AG04449 (cell line): ENCODE data around the gene TMOD4.
"Not testable (repeated sequence)": the region's sequence is repeated elsewhere in the genome, so short reads cannot be mapped to it uniquely, and the experiment has no call there.

ENCODE experiments used
- CTCF ChIA-PET: fragments of 350-600 bp; formaldehyde crosslinking; extraction: SDS; loops from one replicate; lab custom pipeline; 2021; ENCODE audit warnings: antibody characterized with exemption; lab: Yijun Ruan, JAX
- POLR2A ChIA-PET: fragments of 400-600, 350-600 bp; formaldehyde crosslinking; extraction: SDS; loops from one replicate; lab custom pipeline; 2020; ENCODE audit warnings: antibody characterized with exemption, inconsistent platforms; lab: Yijun Ruan, JAX
- DNase-seq: peaks from one replicate; pipeline ENCODE4 v3.0.0-alpha.2; 2010; ENCODE audit warnings: low read depth, low spot score
- H3K4me3 ChIP-seq: 2 replicates; pipeline ENCODE4 v1.5.1; 2011; ENCODE audit warnings: low read depth, mild to moderate bottlenecking, control low read depth, low read length
- TF ChIP-seq, protein P1 (sequence below): IDR thresholded peaks from one replicate; pipeline ENCODE4 v1.5.1; 2011; ENCODE audit warnings: mild to moderate bottlenecking, moderate library complexity, low read length, control low read depth, inconsistent platforms; ENCODE audit not compliant: insufficient read depth; ENCODE audit errors: missing control alignments

Gene TMOD4

DNA sequence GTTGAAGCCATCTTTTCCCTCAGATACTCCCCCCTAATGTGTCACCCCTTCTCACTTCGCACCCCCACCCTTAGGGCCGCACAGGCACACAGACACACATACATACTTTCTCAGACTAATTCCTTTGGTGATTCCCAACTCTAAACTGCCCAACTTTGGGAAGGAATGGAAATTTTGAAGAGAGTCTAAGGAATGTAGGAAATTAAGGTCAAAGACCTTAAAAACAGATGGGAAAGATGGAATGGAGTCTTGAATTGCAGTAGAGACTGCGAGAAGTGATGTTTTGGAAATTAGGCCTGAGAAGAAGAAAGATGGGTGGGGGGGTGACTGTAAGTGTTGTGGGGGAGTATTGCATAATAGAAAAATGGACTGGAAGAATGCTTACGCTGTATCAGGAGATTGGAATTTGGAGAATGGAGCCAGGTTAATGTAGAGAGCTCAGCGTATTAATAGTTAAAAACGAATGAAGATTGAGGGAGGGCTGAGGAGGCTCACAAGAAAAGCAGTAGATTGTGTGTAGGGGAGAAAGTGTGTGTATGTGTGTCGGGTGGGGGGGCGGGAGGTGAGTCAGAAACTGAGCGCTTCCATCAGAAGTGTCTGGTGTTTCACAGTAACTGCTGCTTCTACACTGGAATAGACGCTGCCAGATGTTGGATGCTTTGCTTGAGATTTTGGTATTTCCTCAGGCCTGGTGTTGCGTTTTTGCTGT, 24.2 kb upstream of the TMOD4 start:
- TF ChIP-seq, protein P1, sequence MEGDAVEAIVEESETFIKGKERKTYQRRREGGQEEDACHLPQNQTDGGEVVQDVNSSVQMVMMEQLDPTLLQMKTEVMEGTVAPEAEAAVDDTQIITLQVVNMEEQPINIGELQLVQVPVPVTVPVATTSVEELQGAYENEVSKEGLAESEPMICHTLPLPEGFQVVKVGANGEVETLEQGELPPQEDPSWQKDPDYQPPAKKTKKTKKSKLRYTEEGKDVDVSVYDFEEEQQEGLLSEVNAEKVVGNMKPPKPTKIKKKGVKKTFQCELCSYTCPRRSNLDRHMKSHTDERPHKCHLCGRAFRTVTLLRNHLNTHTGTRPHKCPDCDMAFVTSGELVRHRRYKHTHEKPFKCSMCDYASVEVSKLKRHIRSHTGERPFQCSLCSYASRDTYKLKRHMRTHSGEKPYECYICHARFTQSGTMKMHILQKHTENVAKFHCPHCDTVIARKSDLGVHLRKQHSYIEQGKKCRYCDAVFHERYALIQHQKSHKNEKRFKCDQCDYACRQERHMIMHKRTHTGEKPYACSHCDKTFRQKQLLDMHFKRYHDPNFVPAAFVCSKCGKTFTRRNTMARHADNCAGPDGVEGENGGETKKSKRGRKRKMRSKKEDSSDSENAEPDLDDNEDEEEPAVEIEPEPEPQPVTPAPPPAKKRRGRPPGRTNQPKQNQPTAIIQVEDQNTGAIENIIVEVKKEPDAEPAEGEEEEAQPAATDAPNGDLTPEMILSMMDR, result no peak
- CTCF ChIA-PET, result interaction anchor here (0.7 to 2.2 kb wide), 2 partner anchors 51 to 140 kb away, joined by 3 to 9 read pairs; no protein-coding TSS in a partner anchor
- no peak for DNase-seq
- H3K4me3 ChIP-seq, result peak overlapping the region; percentile 93
- POLR2A ChIA-PET, result interaction anchor here (0.7 to 2.1 kb wide), 5 partner anchors 10 to 81 kb away, joined by 3 to 6 read pairs (median 3); partner anchors contain the start of gene VPS72

DNA sequence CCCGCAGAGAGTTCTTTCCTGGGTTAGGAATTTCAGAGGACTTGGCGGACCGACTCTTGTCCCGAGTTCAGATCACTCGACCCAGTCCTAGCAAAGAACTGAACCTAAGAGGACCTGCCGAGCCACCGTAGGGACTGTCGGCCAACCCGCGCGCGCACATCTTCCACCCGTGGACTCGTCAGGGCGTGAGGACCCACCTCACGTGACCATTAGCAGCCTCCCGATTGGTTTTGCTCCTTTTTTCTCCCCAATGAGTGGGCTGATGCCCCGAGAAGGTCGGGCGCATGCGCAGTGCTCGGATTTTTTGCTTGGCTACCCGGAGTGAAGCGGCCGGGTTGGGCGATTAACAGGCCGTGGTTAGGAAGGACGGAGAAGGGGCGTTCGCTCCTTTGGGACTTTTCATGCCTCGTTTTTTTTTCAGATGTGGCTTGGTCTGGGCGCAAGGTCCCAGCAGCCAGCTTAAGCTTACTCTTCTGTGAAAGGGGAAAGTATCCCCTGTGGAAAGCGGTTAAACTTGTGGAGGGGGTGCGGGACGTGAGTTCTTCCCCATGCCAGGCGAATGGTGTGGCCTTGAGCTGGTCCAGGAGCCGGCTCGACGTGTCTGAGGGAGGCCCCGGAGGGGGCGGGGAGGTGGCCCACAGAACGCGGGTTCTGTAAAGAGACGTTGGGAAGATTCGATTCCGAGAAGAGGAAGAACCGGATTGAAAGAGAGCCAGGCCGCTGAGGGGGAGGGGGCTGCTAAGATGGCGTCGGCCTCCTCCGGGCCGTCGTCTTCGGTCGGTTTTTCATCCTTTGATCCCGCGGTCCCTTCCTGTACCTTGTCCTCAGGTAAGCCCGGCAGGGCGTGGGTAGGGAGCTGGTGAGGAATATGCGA, 22.7 kb upstream of the TMOD4 start, which contains the start of gene PIP5K1A:
PIP5K1A (plus strand) TSS at position 299 of the 874 bp plus-strand sequence; CDS start at position 744, 445 bp downstream.
- TF ChIP-seq, protein P1, result no peak
- peak within 1 kb of the TSS; percentile 93 for H3K4me3 ChIP-seq
- ChIA-PET POLR2A (interaction anchor here (0.9 kb wide), 2 partner anchors 39 to 83 kb away, joined by 3 to 4 read pairs; partner anchors contain the start of gene ZNF687), CTCF (interaction anchor here (1.0 to 1.3 kb wide), 2 partner anchors 9 to 142 kb away, joined by 3 to 7 read pairs; no protein-coding TSS in a partner anchor)
- DNase-seq, result peak; percentile 86

DNA sequence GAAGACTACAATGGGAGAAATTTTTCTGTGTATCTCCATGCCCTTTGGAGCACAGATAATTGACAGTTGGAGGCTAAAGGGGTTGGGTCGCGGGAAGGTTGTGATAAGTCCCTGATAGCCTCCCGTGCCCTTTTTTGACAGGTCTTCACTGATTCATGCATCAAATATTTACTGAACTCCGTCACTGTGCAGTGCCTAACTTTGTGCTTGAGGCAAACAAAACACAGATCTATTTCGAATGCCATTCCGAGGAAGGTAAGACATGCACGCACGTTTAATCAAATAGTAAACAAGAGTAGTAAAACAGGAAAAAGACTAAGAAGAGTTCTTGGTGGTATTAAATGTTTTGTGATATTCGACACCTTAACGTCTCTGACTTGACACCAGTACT, 22.1 kb upstream of the TMOD4 start:
- H3K4me3 ChIP-seq, result peak overlapping the region; percentile 93
- POLR2A ChIA-PET, result no interaction called here
- DNase-seq, result no peak
- TF ChIP-seq, protein P1, result no peak
- CTCF ChIA-PET, result interaction anchor here (4.0 to 4.3 kb wide), 2 partner anchors 54 to 143 kb away, joined by 27 to 45 read pairs; no protein-coding TSS in a partner anchor

DNA sequence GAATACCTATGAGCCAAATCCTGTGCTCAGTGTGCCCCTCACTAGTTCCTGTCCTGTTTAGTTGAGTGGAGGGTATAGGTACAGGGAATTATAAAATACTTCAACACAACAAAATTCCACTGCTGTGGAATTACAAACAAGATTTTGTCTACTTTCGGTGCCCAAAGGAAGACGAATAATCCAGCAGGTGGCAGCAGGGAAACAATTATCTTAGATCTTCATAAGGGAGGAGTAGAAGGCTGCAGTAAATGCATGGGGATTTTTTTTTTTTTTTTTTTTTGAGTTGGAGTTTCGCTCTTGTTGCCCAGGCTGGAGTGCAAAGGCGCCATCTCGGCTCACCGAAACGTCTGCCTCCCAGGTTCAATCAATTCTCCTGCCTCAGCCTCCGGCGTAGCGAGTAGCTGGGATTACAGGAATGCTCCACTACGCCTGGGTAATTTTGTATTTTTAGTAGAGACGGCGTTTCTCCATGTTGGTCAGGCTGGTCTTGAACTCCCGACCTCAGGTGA, 20.6 kb upstream of the TMOD4 start:
- no peak for DNase-seq
- CTCF ChIA-PET, result interaction anchor here (0.6 to 4.3 kb wide), 12 partner anchors 20 to 144 kb away, joined by 3 to 45 read pairs (median 4); partner anchors contain the start of genes TMOD4 and ZNF687
- TF ChIP-seq, protein P1, result peak; percentile 44
- POLR2A ChIA-PET, result no interaction called here
- peak overlapping the region; percentile 23; the same call in 1 of the 2 replicates for H3K4me3 ChIP-seq

DNA sequence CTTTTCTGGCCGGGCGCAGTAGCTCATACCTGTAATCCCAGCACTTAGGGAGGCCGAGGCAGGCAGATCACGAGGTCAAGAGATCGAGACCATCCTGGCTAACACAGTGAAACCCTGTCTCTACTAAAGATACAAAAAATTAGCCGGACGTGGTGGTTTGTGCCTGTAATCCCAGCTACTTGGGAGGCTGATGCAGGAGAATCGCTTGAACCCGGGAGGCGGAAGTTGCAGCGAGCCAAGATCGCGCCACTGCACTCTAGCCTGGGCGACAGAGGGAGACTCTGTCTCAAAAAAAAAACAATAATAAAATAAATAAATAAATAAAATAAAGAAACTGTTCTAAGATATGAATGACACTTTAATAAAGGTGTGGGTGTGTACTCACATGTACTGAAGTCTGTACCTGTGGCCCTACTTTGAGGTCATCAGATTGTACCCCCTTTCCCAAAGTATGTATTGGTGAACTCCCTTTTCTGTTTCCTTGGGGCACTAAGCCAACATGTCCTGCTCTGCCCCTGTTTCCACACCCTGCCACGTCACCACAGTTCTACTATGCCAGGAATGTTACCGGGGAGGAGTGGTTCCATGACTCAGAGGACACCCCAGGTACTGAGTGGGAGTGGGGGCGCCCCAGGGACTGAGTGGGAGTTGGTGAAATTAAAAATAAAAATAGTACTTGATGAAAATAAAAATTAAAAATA, 19.3 kb upstream of the TMOD4 start:
- POLR2A ChIA-PET, H3K4me3 ChIP-seq, DNase-seq: not testable (repeated sequence)
- CTCF ChIA-PET, result interaction anchor here (0.7 to 4.3 kb wide), 13 partner anchors 19 to 145 kb away, joined by 3 to 45 read pairs (median 5); partner anchors contain the start of genes TMOD4 and ZNF687

DNA sequence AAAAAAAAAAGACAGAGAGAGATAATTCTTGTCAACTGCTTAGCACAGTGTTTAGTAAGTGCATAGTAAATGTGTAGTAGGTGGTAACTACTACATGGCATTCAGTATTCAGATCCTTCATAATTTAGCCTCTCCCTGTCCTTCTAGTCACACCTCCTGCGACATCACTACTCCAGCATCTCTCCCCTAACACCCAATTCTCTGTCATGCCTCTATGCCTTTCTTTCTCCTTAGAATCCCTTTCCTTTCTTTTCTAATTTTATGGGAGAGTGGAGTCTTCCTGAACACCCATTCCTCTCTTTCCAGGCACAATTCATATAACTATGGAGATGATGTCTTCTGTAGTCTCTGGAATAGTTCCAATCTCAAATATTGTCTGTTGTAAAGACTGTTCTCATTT, 18.1 kb upstream of the TMOD4 start:
- TF ChIP-seq, protein P1, result no peak
- POLR2A ChIA-PET, result no interaction called here
- no peak for DNase-seq
- CTCF ChIA-PET, result interaction anchor here (4.0 to 4.3 kb wide), 2 partner anchors 58 to 147 kb away, joined by 27 to 45 read pairs; no protein-coding TSS in a partner anchor
- H3K4me3 ChIP-seq, result no peak overlapping the region
